SIG-M5 treated with dmso at 0.1 percent for 504 hours (cell line): ENCODE data around the gene ZNF117.
"Not testable (repeated sequence)": the region's sequence is repeated elsewhere in the genome, so short reads cannot be mapped to it uniquely, and the experiment has no call there.

Experiments
- DNase-seq: peaks from one replicate; lab custom pipeline; 2025; ENCODE audit not compliant: unreplicated experiment; lab: John Stamatoyannopoulos, UW

ZNF117 gene

DNA sequence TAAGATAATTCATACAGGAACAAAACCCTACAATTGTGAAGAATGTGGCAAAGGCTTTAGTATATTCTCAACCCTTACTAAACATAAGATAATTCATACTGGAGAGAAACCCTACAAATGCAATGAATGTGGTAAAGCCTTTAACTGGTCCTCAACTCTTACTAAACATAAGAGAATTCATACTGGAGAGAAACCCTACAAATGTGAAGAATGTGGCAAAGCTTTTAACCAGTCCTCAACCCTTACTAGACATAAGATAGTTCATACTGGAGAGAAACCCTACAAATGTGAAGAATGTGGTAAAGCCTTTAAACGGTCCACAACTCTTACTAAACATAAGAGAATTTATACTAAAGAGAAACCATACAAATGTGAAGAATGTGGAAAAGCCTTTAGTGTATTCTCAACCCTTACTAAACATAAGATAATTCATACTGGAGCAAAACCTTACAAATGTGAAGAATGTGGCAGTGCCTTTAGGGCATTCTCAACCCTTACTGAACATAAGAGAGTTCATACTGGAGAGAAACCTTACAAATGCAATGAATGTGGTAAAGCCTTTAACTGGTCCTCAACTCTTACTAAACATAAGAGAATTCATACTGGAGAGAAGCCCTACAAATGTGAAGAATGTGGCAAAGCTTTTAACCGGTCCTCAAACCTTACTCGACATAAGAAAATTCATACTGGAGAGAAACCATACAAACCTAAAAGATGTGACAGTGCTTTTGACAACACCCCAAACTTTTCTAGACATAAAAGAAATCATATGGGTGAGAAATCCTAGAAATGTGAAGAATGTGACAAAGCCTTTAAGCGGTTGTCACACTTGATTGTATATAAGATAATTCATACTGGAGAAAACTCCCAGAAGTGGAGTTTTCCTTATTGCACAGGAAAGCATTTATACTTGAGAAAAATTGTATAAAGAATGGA is 62.3 kb downstream of the ZNF117 start:
- DNase-seq = not testable (repeated sequence)
